OCI-LY1 (cell line): ENCODE results near the gene RNF40.

Source experiments
- H2AFZ ChIP-seq: fragments of 200-600 bp; sonication (generic), shearing (Covaris generic); 2 replicates; pipeline ENCODE4 v1.6.0; 2014; ENCODE audit warnings: antibody characterized with exemption, mild to moderate bottlenecking, low read length
- H3F3A ChIP-seq: fragments of 200-600 bp; sonication (generic), shearing (Covaris generic); 2 replicates; pipeline ENCODE4 v1.6.0; 2014; ENCODE audit warnings: mild to moderate bottlenecking, antibody characterized with exemption, low read length, moderate library complexity; ENCODE audit not compliant: insufficient read depth
- H3K27ac ChIP-seq: fragments of 200-600 bp; sonication (generic); 2 replicates; pipeline ENCODE4 v1.5.1; 2014; ENCODE audit warnings: low read length, mixed run types, mild to moderate bottlenecking, low read depth; ENCODE audit not compliant: poor library complexity, severe bottlenecking
- H3K27me3 ChIP-seq: fragments of 200-600 bp; sonication (generic); 2 replicates; pipeline ENCODE4 v1.6.0; 2014; ENCODE audit warnings: antibody characterized with exemption, mild to moderate bottlenecking, low read length, moderate library complexity; ENCODE audit not compliant: insufficient read depth
- H3K36me3 ChIP-seq: fragments of 200-600 bp; sonication (generic); 2 replicates; pipeline ENCODE4 v1.6.1; 2014; ENCODE audit warnings: mild to moderate bottlenecking, antibody characterized with exemption, low read length, moderate library complexity, mixed read lengths; ENCODE audit not compliant: insufficient read depth
- H3K4me1 ChIP-seq: fragments of 200-600 bp; sonication (generic); 2 replicates; pipeline ENCODE4 v1.5.1; 2014; ENCODE audit warnings: mild to moderate bottlenecking, low read length, moderate library complexity; ENCODE audit not compliant: insufficient read depth, severe bottlenecking
- H3K4me2 ChIP-seq: fragments of 200-600 bp; sonication (generic), shearing (Covaris generic); 2 replicates; pipeline ENCODE4 v1.6.1; 2014; ENCODE audit warnings: low read length
- H3K4me3 ChIP-seq: fragments of 200-600 bp; sonication (generic); 2 replicates; pipeline ENCODE4 v1.5.1; 2014; ENCODE audit warnings: low read length, low read depth, mild to moderate bottlenecking, mixed read lengths; ENCODE audit not compliant: poor library complexity, severe bottlenecking
- H3K79me2 ChIP-seq: fragments of 200-600 bp; shearing (Covaris generic); 2 replicates; pipeline ENCODE4 v1.6.1; 2016; ENCODE audit warnings: mixed run types, low read length, mixed read lengths; ENCODE audit not compliant: insufficient read depth
- H3K9ac ChIP-seq: fragments of 200-600 bp; sonication (generic), shearing (Covaris generic); 2 replicates; pipeline ENCODE4 v1.6.1; 2014; ENCODE audit warnings: mild to moderate bottlenecking, low read length, mixed read lengths
- H3K9me2 ChIP-seq: fragments of 200-600 bp; sonication (generic), shearing (Covaris generic); 2 replicates; pipeline ENCODE4 v1.6.1; 2014; ENCODE audit warnings: low read depth, mild to moderate bottlenecking, low read length, mixed read lengths
- H3K9me3 ChIP-seq: fragments of 200-600 bp; shearing (Covaris generic); 2 replicates; pipeline ENCODE4 v1.6.1; 2014; ENCODE audit warnings: low read length, mixed read lengths
- H4K20me1 ChIP-seq: fragments of 200-600 bp; sonication (generic), shearing (Covaris generic); 2 replicates; pipeline ENCODE4 v1.6.0; 2016; ENCODE audit warnings: mild to moderate bottlenecking, low read length; ENCODE audit not compliant: insufficient read depth
- EZH2 ChIP-seq: fragments of 200-600 bp; sonication (generic), shearing (Covaris generic); IDR thresholded peaks from 2 replicates; pipeline ENCODE4 v1.8.0; 2017; ENCODE audit warnings: borderline replicate concordance, mixed run types, mild to moderate bottlenecking, antibody characterized with exemption, low read length, moderate library complexity, mixed read lengths
- TF ChIP-seq, protein P1 (sequence below): fragments of 200-600 bp; sonication (generic), shearing (Covaris generic); IDR thresholded peaks from 2 replicates; pipeline ENCODE4 v1.5.1; 2017; ENCODE audit warnings: mild to moderate bottlenecking, antibody characterized with exemption, low read length, moderate library complexity, mixed read lengths

RNF40 gene

DNA sequence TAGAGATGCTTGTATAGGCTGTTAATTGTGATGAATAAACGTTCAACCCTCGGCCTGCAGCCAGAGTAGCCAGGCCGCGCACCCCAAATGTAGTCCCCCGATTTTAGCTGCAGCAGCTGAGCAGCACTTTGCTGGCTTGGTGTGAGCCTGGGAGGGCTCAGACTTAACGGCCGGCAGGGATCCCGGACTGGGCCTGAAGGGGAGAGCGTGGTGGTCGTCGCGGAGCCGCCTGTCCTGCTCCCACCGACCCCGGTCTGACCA lies 12.9 kb downstream of the RNF40 start:
- Histone ChIP-seq H3K4me3 (peak overlapping the region; percentile 52), H3F3A (no peaks in the 10 kb centered on the region), H3K36me3 (peaks cover 50% of the 10 kb centered on the region), H3K79me2 (no peaks in the 10 kb centered on the region), H3K9me2 (no peaks in the 10 kb centered on the region), H4K20me1 (no peaks in the 10 kb centered on the region), H3K9me3 (no peaks in the 10 kb centered on the region), H3K27ac (no peak overlapping the region), H2AFZ (no peak overlapping the region), H3K4me1 (no peaks in the 10 kb centered on the region), H3K9ac (no peak overlapping the region; the same call in 1 of the 2 replicates), H3K4me2 (peak overlapping the region; percentile 37), H3K27me3 (no peaks in the 10 kb centered on the region)
- TF ChIP-seq, protein P1, sequence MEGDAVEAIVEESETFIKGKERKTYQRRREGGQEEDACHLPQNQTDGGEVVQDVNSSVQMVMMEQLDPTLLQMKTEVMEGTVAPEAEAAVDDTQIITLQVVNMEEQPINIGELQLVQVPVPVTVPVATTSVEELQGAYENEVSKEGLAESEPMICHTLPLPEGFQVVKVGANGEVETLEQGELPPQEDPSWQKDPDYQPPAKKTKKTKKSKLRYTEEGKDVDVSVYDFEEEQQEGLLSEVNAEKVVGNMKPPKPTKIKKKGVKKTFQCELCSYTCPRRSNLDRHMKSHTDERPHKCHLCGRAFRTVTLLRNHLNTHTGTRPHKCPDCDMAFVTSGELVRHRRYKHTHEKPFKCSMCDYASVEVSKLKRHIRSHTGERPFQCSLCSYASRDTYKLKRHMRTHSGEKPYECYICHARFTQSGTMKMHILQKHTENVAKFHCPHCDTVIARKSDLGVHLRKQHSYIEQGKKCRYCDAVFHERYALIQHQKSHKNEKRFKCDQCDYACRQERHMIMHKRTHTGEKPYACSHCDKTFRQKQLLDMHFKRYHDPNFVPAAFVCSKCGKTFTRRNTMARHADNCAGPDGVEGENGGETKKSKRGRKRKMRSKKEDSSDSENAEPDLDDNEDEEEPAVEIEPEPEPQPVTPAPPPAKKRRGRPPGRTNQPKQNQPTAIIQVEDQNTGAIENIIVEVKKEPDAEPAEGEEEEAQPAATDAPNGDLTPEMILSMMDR: no peak
- no peak for TF ChIP-seq EZH2

DNA sequence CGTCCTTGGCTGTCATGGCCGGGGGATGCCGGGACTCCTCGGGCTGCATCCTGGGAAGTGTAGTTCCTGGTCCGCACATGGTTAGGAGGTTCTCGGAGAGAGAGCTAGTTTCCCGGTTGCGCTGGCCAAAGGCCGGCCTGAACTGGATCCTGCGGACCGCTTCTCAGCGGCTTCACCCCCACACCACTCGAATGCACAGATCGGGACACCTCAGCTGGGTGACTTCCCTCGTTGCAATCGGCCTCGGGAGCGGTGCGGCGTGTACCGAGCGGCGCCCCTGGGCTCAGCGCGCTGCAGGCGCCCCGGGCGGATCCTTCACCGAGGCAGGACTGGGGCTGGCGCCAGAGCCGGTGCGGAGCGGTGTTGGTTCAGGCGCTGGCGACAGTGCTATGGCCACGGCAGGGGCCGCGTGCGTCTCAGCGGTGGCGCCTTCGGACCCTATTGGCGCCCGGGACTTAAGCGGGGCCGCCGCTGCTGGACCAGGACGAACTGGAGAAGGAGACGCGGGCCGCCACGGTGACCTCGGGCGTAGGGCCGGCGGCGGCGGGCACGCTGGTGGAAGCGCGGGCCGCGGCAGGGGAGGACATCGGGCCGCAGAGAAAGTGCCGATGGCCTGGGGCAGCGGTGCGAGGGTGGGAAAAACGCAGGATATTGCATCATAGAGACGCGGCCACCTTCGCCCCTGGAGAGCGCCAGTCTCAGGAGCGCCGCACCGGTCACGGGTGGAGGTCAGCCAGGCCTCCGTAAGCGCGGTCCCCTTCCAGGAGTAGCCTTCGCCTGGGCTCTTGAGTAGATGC lies 13.5 kb downstream of the RNF40 start:
- Histone ChIP-seq H3K9me3 (no peaks in the 10 kb centered on the region), H3K9ac (peak overlapping the region; percentile 11; the same call in 1 of the 2 replicates), H3K27ac (no peak overlapping the region), H3K27me3 (no peaks in the 10 kb centered on the region), H3K4me1 (no peaks in the 10 kb centered on the region), H4K20me1 (no peaks in the 10 kb centered on the region), H2AFZ (no peak overlapping the region), H3K4me3 (peak overlapping the region; percentile 52), H3K36me3 (peaks cover 45% of the 10 kb centered on the region), H3K9me2 (no peaks in the 10 kb centered on the region), H3K79me2 (no peaks in the 10 kb centered on the region), H3K4me2 (peak overlapping the region; percentile 37), H3F3A (no peaks in the 10 kb centered on the region)
- TF ChIP-seq EZH2: no peak
- TF ChIP-seq, protein P1: no peak

DNA sequence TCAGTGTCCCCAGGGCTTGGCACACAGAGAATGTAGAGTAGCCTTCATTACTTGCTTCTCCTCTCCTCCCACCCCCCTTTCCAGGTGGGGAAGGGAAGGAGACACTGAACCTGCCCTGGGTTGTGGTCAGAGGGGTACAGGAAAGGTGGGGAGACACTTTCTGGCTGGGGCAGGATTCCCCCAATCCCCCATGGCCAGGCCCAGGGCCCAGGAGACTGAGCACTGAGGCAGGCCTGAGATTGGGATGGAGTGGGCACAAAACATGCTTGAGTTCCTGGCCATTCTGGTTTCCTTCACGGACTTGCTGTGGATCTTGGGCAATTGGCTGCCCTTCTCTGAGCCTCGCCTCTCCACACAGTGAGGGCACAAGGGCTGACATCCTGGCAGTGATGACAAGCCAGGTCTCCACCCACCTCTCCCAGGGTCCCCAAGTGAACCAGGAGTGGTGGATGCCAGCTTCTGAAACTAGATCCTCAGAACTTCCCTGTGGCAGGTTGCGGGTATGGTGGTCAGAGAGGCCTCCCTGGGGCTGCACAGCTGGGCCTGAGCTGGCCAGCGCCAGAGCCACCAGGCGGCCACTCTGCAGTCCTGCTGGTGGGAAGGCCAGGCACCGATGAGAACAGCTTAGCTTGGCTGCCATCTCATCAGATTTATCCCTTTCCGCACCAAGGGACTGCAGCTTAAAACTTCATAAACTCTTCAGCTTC lies 15.6 kb downstream of the RNF40 start:
- Histone ChIP-seq H3K27ac (no peak overlapping the region), H3K27me3 (no peaks in the 10 kb centered on the region), H3K9me2 (no peaks in the 10 kb centered on the region), H3K79me2 (no peaks in the 10 kb centered on the region), H3K9ac (no peak overlapping the region), H3K4me1 (no peaks in the 10 kb centered on the region), H3K36me3 (peaks cover 25% of the 10 kb centered on the region), H3K9me3 (no peaks in the 10 kb centered on the region), H3K4me2 (no peak overlapping the region), H3K4me3 (no peak overlapping the region), H3F3A (no peaks in the 10 kb centered on the region), H4K20me1 (no peaks in the 10 kb centered on the region), H2AFZ (no peak overlapping the region)
- TF ChIP-seq, protein P1: no peak
- no peak for TF ChIP-seq EZH2
